ENCODE results near the gene KRT20.

DNA sequence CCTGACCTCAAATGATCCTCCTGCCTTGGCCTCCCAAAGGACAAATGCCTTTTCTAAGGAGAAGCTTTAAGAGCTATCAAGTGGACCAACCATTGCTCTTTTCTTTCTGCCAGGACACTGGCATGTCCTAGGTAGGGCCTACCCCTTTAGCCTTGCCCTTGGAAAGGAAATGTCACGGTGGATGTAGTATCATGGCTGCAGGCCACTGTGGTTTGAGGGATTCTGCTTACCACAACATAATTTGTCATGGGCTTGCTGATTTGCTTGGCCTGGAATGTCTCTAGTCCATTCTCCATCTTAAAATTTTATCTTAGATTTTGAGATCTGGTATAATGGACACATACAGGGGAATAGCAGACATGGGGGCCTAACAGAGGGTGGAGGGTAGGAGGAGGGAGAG is 6.0 kb downstream of the KRT20 start:
- TF ChIP-seq, protein P1, sequence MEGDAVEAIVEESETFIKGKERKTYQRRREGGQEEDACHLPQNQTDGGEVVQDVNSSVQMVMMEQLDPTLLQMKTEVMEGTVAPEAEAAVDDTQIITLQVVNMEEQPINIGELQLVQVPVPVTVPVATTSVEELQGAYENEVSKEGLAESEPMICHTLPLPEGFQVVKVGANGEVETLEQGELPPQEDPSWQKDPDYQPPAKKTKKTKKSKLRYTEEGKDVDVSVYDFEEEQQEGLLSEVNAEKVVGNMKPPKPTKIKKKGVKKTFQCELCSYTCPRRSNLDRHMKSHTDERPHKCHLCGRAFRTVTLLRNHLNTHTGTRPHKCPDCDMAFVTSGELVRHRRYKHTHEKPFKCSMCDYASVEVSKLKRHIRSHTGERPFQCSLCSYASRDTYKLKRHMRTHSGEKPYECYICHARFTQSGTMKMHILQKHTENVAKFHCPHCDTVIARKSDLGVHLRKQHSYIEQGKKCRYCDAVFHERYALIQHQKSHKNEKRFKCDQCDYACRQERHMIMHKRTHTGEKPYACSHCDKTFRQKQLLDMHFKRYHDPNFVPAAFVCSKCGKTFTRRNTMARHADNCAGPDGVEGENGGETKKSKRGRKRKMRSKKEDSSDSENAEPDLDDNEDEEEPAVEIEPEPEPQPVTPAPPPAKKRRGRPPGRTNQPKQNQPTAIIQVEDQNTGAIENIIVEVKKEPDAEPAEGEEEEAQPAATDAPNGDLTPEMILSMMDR (IDR thresholded peaks at IDR 0.05; ENCODE audit: low read depth, low read length): no peak
- TF ChIP-seq POLR2A (IDR thresholded peaks at IDR 0.05; ENCODE audit: extremely low read depth, insufficient read length): no peak
- no peak for TF ChIP-seq MYC (IDR thresholded peaks at IDR 0.05; ENCODE audit: low read depth, low read length)
